ENCODE data around the gene USP20. TPM values are rescaled to one million over a fixed set of nuclear protein-coding genes. Genes with fewer than 3 reads are reported as not detected.

USP20 gene
- total RNA-seq, 1 donor from 2014 or later = 3.7 TPM

- Histone ChIP-seq H3K9me3 (ENCODE audit: control insufficient read depth in 3 of 3, low read length in 3 of 3) (no peaks in the 10 kb centered on the region), H3K4me1 (ENCODE audit: control insufficient read depth in 3 of 3, insufficient read depth in 3 of 3, low read length in 3 of 3) (peaks cover 9 to 10% (median 10%) of the 10 kb centered on the region in 3 donors), H3K27ac (ENCODE audit: low read depth, low read length) (no peak overlapping the region), H3K9ac (ENCODE audit: low read depth in 1 of 3, low read length in 3 of 3) (no peak overlapping the region), H3K4me3 (ENCODE audit: low read length in 3 of 3) (no peak overlapping the region), H3K36me3 (ENCODE audit: control insufficient read depth in 3 of 3, insufficient read depth in 3 of 3, low read length in 3 of 3) (peaks cover 25 to 32% (median 27%) of the 10 kb centered on the region in 3 donors), H3K27me3 (ENCODE audit: control insufficient read depth in 3 of 3, insufficient read depth in 3 of 3, low read length in 3 of 3) (no peaks in the 10 kb centered on the region)
Measured at GRCh38 chr9:129806061-129806460, 29.2 kb upstream of the USP20 start.

GRCh38 chr9:129809346-129809745, 25.9 kb upstream of the USP20 start:
- no peak overlapping the region for H3K27ac ChIP-seq (ENCODE audit: low read depth, low read length)
- no peak overlapping the region for H3K4me3 ChIP-seq (ENCODE audit: low read length in 3 of 3)
- peaks cover 0 to under 1% (median under 1%) of the 10 kb centered on the region in 3 donors for H3K4me1 ChIP-seq (ENCODE audit: control insufficient read depth in 3 of 3, insufficient read depth in 3 of 3, low read length in 3 of 3)
- H3K9ac ChIP-seq (ENCODE audit: low read depth in 1 of 3, low read length in 3 of 3) = no peak overlapping the region
- H3K36me3 ChIP-seq (ENCODE audit: control insufficient read depth in 3 of 3, insufficient read depth in 3 of 3, low read length in 3 of 3) = peaks cover 38 to 54% (median 47%) of the 10 kb centered on the region in 3 donors
- no peaks in the 10 kb centered on the region for H3K27me3 ChIP-seq (ENCODE audit: control insufficient read depth in 3 of 3, insufficient read depth in 3 of 3, low read length in 3 of 3)
- H3K9me3 ChIP-seq (ENCODE audit: control insufficient read depth in 3 of 3, low read length in 3 of 3) = no peaks in the 10 kb centered on the region

GRCh38 chr9:129810116-129810515, 25.1 kb upstream of the USP20 start:
- Histone ChIP-seq H3K4me3 (ENCODE audit: low read length in 3 of 3) (no peak overlapping the region), H3K36me3 (ENCODE audit: control insufficient read depth in 3 of 3, insufficient read depth in 3 of 3, low read length in 3 of 3) (peaks cover 43 to 54% (median 54%) of the 10 kb centered on the region in 3 donors), H3K4me1 (ENCODE audit: control insufficient read depth in 3 of 3, insufficient read depth in 3 of 3, low read length in 3 of 3) (no peaks in the 10 kb centered on the region), H3K27me3 (ENCODE audit: control insufficient read depth in 3 of 3, insufficient read depth in 3 of 3, low read length in 3 of 3) (no peaks in the 10 kb centered on the region), H3K27ac (ENCODE audit: low read depth, low read length) (no peak overlapping the region), H3K9me3 (ENCODE audit: control insufficient read depth in 3 of 3, low read length in 3 of 3) (no peaks in the 10 kb centered on the region), H3K9ac (ENCODE audit: low read depth in 1 of 3, low read length in 3 of 3) (no peak overlapping the region)

GRCh38 chr9:129810788-129811187, 24.5 kb upstream of the USP20 start:
- Histone ChIP-seq H3K9me3 (ENCODE audit: control insufficient read depth in 3 of 3, low read length in 3 of 3) (no peaks in the 10 kb centered on the region), H3K27me3 (ENCODE audit: control insufficient read depth in 3 of 3, insufficient read depth in 3 of 3, low read length in 3 of 3) (no peaks in the 10 kb centered on the region), H3K4me3 (ENCODE audit: low read length in 3 of 3) (no peak overlapping the region), H3K9ac (ENCODE audit: low read depth in 1 of 3, low read length in 3 of 3) (no peak overlapping the region), H3K36me3 (ENCODE audit: control insufficient read depth in 3 of 3, insufficient read depth in 3 of 3, low read length in 3 of 3) (peaks cover 46 to 56% (median 56%) of the 10 kb centered on the region in 3 donors), H3K27ac (ENCODE audit: low read depth, low read length) (no peak overlapping the region), H3K4me1 (ENCODE audit: control insufficient read depth in 3 of 3, insufficient read depth in 3 of 3, low read length in 3 of 3) (no peaks in the 10 kb centered on the region)

- Histone ChIP-seq H3K9ac (ENCODE audit: low read depth in 1 of 3, low read length in 3 of 3) (no peak overlapping the region), H3K4me3 (ENCODE audit: low read length in 3 of 3) (no peak overlapping the region), H3K27me3 (ENCODE audit: control insufficient read depth in 3 of 3, insufficient read depth in 3 of 3, low read length in 3 of 3) (no peaks in the 10 kb centered on the region), H3K9me3 (ENCODE audit: control insufficient read depth in 3 of 3, low read length in 3 of 3) (no peaks in the 10 kb centered on the region), H3K36me3 (ENCODE audit: control insufficient read depth in 3 of 3, insufficient read depth in 3 of 3, low read length in 3 of 3) (peaks cover 52 to 67% (median 65%) of the 10 kb centered on the region in 3 donors), H3K27ac (ENCODE audit: low read depth, low read length) (no peak overlapping the region), H3K4me1 (ENCODE audit: control insufficient read depth in 3 of 3, insufficient read depth in 3 of 3, low read length in 3 of 3) (no peaks in the 10 kb centered on the region)
Measured at GRCh38 chr9:129811967-129812363, 23.3 kb upstream of the USP20 start.

GRCh38 chr9:129812385-129812784, 22.9 kb upstream of the USP20 start:
- Histone ChIP-seq H3K36me3 (ENCODE audit: control insufficient read depth in 3 of 3, insufficient read depth in 3 of 3, low read length in 3 of 3) (peaks cover 51 to 66% (median 64%) of the 10 kb centered on the region in 3 donors), H3K27me3 (ENCODE audit: control insufficient read depth in 3 of 3, insufficient read depth in 3 of 3, low read length in 3 of 3) (no peaks in the 10 kb centered on the region), H3K27ac (ENCODE audit: low read depth, low read length) (no peak overlapping the region), H3K4me1 (ENCODE audit: control insufficient read depth in 3 of 3, insufficient read depth in 3 of 3, low read length in 3 of 3) (no peaks in the 10 kb centered on the region), H3K9me3 (ENCODE audit: control insufficient read depth in 3 of 3, low read length in 3 of 3) (no peaks in the 10 kb centered on the region), H3K9ac (ENCODE audit: low read depth in 1 of 3, low read length in 3 of 3) (no peak overlapping the region), H3K4me3 (ENCODE audit: low read length in 3 of 3) (no peak overlapping the region)

- H3K36me3 ChIP-seq (ENCODE audit: control insufficient read depth in 3 of 3, insufficient read depth in 3 of 3, low read length in 3 of 3) = peaks cover 55 to 72% (median 70%) of the 10 kb centered on the region in 3 donors
- no peak overlapping the region for H3K27ac ChIP-seq (ENCODE audit: low read depth, low read length)
- H3K9ac ChIP-seq (ENCODE audit: low read depth in 1 of 3, low read length in 3 of 3) = no peak overlapping the region
- H3K4me1 ChIP-seq (ENCODE audit: control insufficient read depth in 3 of 3, insufficient read depth in 3 of 3, low read length in 3 of 3) = no peaks in the 10 kb centered on the region
- H3K27me3 ChIP-seq (ENCODE audit: control insufficient read depth in 3 of 3, insufficient read depth in 3 of 3, low read length in 3 of 3) = no peaks in the 10 kb centered on the region
- H3K4me3 ChIP-seq (ENCODE audit: low read length in 3 of 3) = no peak overlapping the region
- no peaks in the 10 kb centered on the region for H3K9me3 ChIP-seq (ENCODE audit: control insufficient read depth in 3 of 3, low read length in 3 of 3)
Measured at GRCh38 chr9:129813661-129814060, 21.6 kb upstream of the USP20 start.

GRCh38 chr9:129814432-129815223, 20.6 kb upstream of the USP20 start:
- no peak overlapping the region for H3K9ac ChIP-seq (ENCODE audit: low read depth in 1 of 3, low read length in 3 of 3)
- H3K36me3 ChIP-seq (ENCODE audit: control insufficient read depth in 3 of 3, insufficient read depth in 3 of 3, low read length in 3 of 3) = peaks cover 55 to 67% (median 63%) of the 10 kb centered on the region in 3 donors
- no peaks in the 10 kb centered on the region for H3K4me1 ChIP-seq (ENCODE audit: control insufficient read depth in 3 of 3, insufficient read depth in 3 of 3, low read length in 3 of 3)
- H3K4me3 ChIP-seq (ENCODE audit: low read length in 3 of 3) = no peak overlapping the region
- H3K9me3 ChIP-seq (ENCODE audit: control insufficient read depth in 3 of 3, low read length in 3 of 3) = no peaks in the 10 kb centered on the region
- H3K27ac ChIP-seq (ENCODE audit: low read depth, low read length) = no peak overlapping the region
- H3K27me3 ChIP-seq (ENCODE audit: control insufficient read depth in 3 of 3, insufficient read depth in 3 of 3, low read length in 3 of 3) = no peaks in the 10 kb centered on the region

GRCh38 chr9:129815278-129815677, 20.0 kb upstream of the USP20 start:
- Histone ChIP-seq H3K4me3 (ENCODE audit: low read length in 3 of 3) (no peak overlapping the region), H3K27me3 (ENCODE audit: control insufficient read depth in 3 of 3, insufficient read depth in 3 of 3, low read length in 3 of 3) (no peaks in the 10 kb centered on the region), H3K4me1 (ENCODE audit: control insufficient read depth in 3 of 3, insufficient read depth in 3 of 3, low read length in 3 of 3) (no peaks in the 10 kb centered on the region), H3K27ac (ENCODE audit: low read depth, low read length) (no peak overlapping the region), H3K9me3 (ENCODE audit: control insufficient read depth in 3 of 3, low read length in 3 of 3) (no peaks in the 10 kb centered on the region), H3K9ac (ENCODE audit: low read depth in 1 of 3, low read length in 3 of 3) (no peak overlapping the region), H3K36me3 (ENCODE audit: control insufficient read depth in 3 of 3, insufficient read depth in 3 of 3, low read length in 3 of 3) (peaks cover 49 to 61% (median 59%) of the 10 kb centered on the region in 3 donors)

All from skeletal muscle tissue (tissue), 4 donors.